HG03439 (cell line): ENCODE data around the gene NRSN2.
"Not testable (repeated sequence)": the region's sequence is repeated elsewhere in the genome, so short reads cannot be mapped to it uniquely, and the experiment has no call there.

Experiments
- ATAC-seq: cut with Tn5 transposase; IDR thresholded peaks from one replicate; pipeline ENCODE4 v1.9.1; 2021; ENCODE audit warnings: mild to moderate bottlenecking, moderate library complexity; ENCODE audit not compliant: unreplicated experiment

Gene NRSN2

GRCh38 chr20:353166-353565 is 6.3 kb downstream of the NRSN2 start:
- no peak for ATAC-seq

GRCh38 chr20:354298-354977 is 7.5 kb downstream of the NRSN2 start:
- ATAC-seq = no peak

GRCh38 chr20:356154-356553 is 9.2 kb downstream of the NRSN2 start:
- ATAC-seq = not testable (repeated sequence)

- ATAC-seq = no peak
Measured at GRCh38 chr20:356745-357144, 9.8 kb downstream of the NRSN2 start.

GRCh38 chr20:358891-359555 is 12.1 kb downstream of the NRSN2 start:
- no peak for ATAC-seq

GRCh38 chr20:361561-361960 is 14.7 kb downstream of the NRSN2 start:
- no peak for ATAC-seq

- ATAC-seq = no peak
Measured at GRCh38 chr20:362271-363254, 15.7 kb downstream of the NRSN2 start.

- ATAC-seq = no peak
Measured at GRCh38 chr20:363319-364078, 16.6 kb downstream of the NRSN2 start.

- ATAC-seq = no peak
Measured at GRCh38 chr20:364905-365794, 18.2 kb downstream of the NRSN2 start.

GRCh38 chr20:366041-366718 is 19.3 kb downstream of the NRSN2 start:
- ATAC-seq = no peak

- ATAC-seq = no peak
Measured at GRCh38 chr20:366719-367485, 20.0 kb downstream of the NRSN2 start.

- ATAC-seq = no peak
Measured at GRCh38 chr20:367486-367887, 20.6 kb downstream of the NRSN2 start.

- ATAC-seq = no peak
Measured at GRCh38 chr20:368915-369314, 22.0 kb downstream of the NRSN2 start.

- no peak for ATAC-seq
Measured at GRCh38 chr20:370151-370600, 23.3 kb downstream of the NRSN2 start.

GRCh38 chr20:370977-371754 is 24.3 kb downstream of the NRSN2 start:
- no peak for ATAC-seq

GRCh38 chr20:371755-372542 is 25.0 kb downstream of the NRSN2 start:
- ATAC-seq = no peak
